Cerebellar cortex (tissue), 1 donor: ENCODE results near the gene ABTB2.
A peak's percentile ranks its signal among the peaks of the same experiment; 100 is the strongest.

Experiments
- DNase-seq: peaks from one replicate; pipeline ENCODE4 v3.0.0-alpha.2; 2015; ENCODE audit warnings: low spot score

Gene ABTB2

GRCh38 chr11:34166806-34167740 lies 190.7 kb downstream of the ABTB2 start:
- DNase-seq, result no peak

GRCh38 chr11:34165786-34166555 lies 191.8 kb downstream of the ABTB2 start:
- no peak for DNase-seq

GRCh38 chr11:34165121-34165520 lies 192.7 kb downstream of the ABTB2 start:
- no peak for DNase-seq

- DNase-seq, result no peak
Observed at GRCh38 chr11:34162856-34163255, 195.0 kb downstream of the ABTB2 start.

- DNase-seq, result no peak
Observed at GRCh38 chr11:34162493-34162820, 195.4 kb downstream of the ABTB2 start.

GRCh38 chr11:34161812-34162492 lies 195.9 kb downstream of the ABTB2 start:
- DNase-seq, result no peak

- DNase-seq, result no peak
Observed at GRCh38 chr11:34161361-34161760, 196.4 kb downstream of the ABTB2 start.

- DNase-seq, result no peak
Observed at GRCh38 chr11:34160791-34161190, 197.0 kb downstream of the ABTB2 start.

GRCh38 chr11:34160049-34160721 lies 197.6 kb downstream of the ABTB2 start:
- DNase-seq, result no peak

GRCh38 chr11:34158661-34159060 lies 199.1 kb downstream of the ABTB2 start:
- DNase-seq, result no peak

- DNase-seq, result no peak
Observed at GRCh38 chr11:34157163-34157562, 200.6 kb downstream of the ABTB2 start.

- DNase-seq, result peak; percentile 25
Observed at GRCh38 chr11:34155757-34156062, 202.1 kb downstream of the ABTB2 start.

GRCh38 chr11:34155057-34155756 lies 202.6 kb downstream of the ABTB2 start:
- peak; percentile 34 for DNase-seq

GRCh38 chr11:34154059-34154875 lies 203.5 kb downstream of the ABTB2 start:
- no peak for DNase-seq

GRCh38 chr11:34151916-34152845 lies 205.6 kb downstream of the ABTB2 start:
- no peak for DNase-seq

GRCh38 chr11:34151166-34151565 lies 206.6 kb downstream of the ABTB2 start:
- DNase-seq, result no peak

GRCh38 chr11:34150494-34151151 lies 207.2 kb downstream of the ABTB2 start:
- no peak for DNase-seq

GRCh38 chr11:34149786-34150185 lies 208.0 kb downstream of the ABTB2 start:
- no peak for DNase-seq

- no peak for DNase-seq
Observed at GRCh38 chr11:34149274-34149673, 208.5 kb downstream of the ABTB2 start.
